CD4-positive, alpha-beta T cell treated with Interleukin-21 for 1 hour (primary cell): Measurements from ENCODE around the gene ANKRD42.
"Not testable (repeated sequence)": the region's sequence is repeated elsewhere in the genome, so short reads cannot be mapped to it uniquely, and the experiment has no call there.

Experiments used
- DNase-seq: peaks from one replicate; pipeline ENCODE4 v3.0.0-alpha.2; 2020

Gene ANKRD42

DNA sequence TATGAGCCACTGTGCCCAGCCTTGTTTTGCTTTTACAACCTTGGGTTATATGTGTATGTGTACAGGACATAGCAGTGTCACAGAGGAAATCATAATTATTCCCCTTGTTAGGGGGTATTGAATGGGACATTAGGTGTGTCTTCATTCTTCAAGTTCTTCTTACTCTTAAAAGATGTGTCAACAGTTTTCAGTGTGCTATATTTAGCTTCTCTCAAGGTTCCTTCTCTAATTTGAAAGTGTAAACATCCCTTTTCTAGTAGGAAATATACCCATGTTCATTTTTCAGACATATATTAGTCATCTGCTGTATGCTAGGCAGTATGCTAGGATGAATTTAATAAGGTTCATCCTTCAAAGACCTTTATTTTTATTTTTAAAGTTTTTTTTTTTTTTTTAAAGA lies 19.5 kb upstream of the ANKRD42 start:
- no peak for DNase-seq

DNA sequence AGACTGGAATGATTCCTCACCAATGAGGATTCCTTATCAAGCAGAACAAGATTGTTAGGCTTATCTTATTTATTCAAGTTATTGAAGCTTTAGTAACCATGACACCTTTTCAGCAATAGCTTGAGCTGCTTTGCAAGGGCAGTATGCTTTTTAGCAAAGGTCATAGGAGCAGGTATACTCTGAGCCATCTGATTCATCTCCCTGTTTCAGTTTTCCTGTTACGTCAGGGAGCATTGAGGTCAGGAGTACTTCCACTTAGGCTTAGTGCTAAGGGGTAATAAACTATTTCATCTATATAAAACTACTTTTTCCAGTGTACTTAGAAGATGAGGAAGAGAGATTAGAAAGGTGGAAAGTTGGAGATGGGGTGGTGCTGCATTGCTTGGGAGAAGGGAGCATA lies 17.7 kb upstream of the ANKRD42 start:
- DNase-seq = no peak

- no peak for DNase-seq
These were observed 11.7 kb upstream of the ANKRD42 start for GRCh38 chr11:83181815-83182214.

DNA sequence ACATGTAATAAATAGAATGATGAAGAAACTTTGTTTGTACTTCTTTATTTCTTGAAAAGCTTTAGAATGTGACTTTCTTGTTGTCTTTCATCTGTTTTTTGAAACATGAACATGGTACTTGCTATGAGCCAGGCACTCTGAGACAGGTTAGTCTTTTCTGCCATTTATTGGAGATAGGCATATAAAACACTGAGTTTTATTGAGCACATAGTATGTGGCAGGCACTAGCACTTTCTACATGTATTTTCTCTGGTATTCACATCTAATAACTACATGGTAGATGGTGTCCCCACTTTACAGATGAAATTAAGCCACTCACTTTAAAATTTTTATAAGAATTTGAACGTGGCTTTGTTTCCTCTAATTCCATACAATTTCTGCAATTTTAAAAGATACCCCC lies 7.7 kb upstream of the ANKRD42 start:
- no peak for DNase-seq

- DNase-seq = no peak
These were observed 6.0 kb upstream of the ANKRD42 start for GRCh38 chr11:83187465-83187864.

DNA sequence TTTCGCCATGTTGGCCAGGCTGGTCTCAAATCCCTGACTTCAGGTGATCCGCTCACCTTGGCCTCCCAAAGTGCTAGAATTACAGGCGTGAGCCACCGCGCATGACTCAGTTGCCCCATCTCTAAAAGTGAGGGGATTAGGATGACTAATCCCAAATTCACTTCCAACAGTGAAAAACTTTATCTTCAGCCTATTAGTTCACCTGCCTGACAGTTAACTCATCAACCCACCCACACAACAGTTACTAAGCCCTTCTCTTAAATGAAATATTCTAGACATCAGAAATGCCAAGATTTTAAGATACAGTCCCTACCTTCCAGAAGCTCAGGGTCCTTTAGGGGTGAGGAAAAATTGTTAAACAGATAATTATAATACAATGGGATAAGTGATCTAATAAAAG lies 2.0 kb upstream of the ANKRD42 start:
- no peak for DNase-seq

- no peak for DNase-seq
These were observed 1.5 kb upstream of the ANKRD42 start for GRCh38 chr11:83191986-83192385.

GRCh38 chr11:83192606-83193245 lies 786 bp upstream of the ANKRD42 start:
- no peak for DNase-seq

DNA sequence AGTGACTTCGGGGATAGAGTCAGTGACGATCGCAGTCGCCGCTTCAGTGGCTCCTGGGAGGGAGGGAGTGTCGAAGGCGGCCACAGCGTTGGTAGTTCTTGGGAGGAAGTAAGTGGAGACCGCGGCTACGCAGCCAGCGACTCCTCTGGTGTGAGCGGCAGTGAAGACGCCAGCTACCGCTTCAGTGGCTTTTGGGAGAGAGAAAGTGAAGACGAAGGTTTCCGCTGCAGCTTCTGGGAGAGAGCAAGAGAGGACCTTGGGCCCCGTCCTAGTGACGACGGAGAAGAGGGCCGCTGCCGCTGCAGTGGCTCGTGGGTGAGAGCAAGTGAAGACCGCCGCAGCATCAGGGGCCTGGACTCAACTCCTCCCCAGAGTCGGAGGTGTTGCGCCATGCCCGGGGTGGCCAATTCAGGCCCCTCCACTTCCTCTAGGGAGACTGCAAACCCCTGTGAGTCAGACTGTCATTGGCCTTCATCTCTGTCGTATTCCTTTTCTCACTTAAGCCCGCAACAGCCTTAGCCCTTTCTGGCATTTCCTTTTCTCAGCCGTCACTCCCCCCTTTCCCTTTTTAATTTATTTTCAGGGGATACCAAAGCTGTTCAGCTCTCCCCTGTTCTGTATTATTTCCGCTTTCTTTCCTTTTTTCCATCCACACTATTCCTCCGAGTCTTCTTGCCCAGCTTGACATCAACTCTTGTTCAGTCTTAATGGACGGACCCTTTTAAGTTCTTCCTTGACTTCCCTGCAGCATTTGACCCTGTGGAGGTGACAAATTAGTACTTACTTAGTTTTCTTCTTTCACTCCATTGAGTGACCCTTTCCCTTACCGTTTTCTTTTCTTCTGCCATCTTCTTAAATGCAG lies 1.0 kb downstream of the ANKRD42 start:
- DNase-seq = peak; percentile 75

- peak; percentile 26 for DNase-seq
These were observed 1.6 kb downstream of the ANKRD42 start for GRCh38 chr11:83195143-83195466.

DNA sequence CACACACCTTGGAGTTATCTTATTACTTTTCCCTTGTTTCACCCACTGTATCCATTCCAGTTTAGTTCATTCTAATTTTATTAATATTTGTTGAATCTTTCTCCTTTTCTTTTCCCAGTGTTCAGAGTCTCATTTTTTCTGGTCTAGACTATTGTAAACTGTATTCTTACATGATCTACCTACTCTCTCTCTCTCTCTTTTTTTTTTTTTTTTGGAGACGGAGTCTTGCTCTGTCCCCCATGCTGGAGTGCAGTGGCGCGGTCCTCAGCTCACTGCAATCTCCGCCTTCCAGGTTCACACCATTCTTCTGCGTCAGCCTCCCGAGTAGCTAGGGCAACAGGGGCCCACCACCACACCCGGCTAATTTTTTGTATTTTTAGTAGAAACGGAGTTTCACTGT lies 2.1 kb downstream of the ANKRD42 start:
- DNase-seq = no peak

DNA sequence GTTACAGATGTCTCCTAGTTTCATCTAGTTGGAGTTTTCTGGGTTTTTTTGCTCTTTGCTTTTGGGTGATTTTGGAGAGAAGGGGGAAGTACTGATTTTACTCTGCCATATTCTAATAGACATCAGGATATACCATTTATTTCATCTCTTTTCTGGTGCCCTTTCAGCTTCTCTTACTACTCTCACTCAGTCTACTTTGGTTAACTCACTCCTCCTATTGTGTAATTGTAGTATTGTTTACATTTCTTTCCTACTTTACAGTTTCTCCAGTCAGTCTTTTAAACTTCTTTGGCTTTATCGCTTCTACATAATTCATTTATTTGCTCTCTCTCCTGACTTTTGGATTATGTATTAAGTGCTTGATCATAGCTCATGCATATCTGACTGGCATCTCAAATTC lies 6.5 kb downstream of the ANKRD42 start:
- DNase-seq = no peak

GRCh38 chr11:83205608-83206185 lies 12.2 kb downstream of the ANKRD42 start:
- DNase-seq = no peak

- DNase-seq = no peak
These were observed 12.7 kb downstream of the ANKRD42 start for GRCh38 chr11:83206221-83206620.

GRCh38 chr11:83206771-83207382 lies 13.4 kb downstream of the ANKRD42 start:
- DNase-seq = not testable (repeated sequence)

GRCh38 chr11:83219095-83219494 lies 25.6 kb downstream of the ANKRD42 start:
- DNase-seq = no peak

DNA sequence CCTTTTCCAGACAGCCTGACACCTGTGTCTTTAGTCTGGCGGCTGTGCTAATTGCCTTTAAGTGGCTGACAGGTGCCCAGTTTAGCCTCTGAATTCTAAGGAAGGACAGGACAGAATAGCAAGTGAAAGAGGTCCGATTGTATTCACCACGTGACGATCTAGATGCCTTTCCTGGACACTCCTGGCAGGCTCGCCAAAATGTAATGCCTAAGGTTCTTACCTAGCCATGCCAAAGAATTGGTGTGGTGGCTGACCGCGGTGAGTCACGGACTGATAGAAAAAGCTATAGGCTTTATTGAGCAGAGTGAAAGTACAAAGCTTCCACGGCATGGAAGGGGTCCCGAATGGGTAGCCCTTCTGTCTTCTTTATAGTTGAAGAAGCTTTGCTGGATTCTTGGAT lies 26.7 kb downstream of the ANKRD42 start:
- DNase-seq = no peak

DNA sequence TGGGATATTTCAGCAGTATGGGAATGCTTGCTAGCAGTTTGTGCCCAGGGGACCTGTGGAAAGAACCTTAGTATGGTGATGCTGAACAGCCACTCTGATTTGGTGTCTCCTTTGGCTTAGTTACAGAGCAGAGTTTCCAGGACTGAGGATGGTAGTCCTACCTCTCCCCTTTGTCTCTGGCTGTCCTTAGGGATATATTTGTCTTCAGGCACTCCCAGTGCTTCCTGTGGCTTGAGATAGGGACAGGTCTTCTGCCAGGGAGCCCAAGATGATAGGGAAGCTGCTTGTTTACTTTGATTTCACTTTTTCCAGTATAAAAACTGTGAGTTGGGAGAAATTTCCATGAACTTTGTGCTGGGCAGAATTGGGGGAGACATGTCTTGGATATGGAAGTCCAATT lies 28.2 kb downstream of the ANKRD42 start:
- DNase-seq = no peak

DNA sequence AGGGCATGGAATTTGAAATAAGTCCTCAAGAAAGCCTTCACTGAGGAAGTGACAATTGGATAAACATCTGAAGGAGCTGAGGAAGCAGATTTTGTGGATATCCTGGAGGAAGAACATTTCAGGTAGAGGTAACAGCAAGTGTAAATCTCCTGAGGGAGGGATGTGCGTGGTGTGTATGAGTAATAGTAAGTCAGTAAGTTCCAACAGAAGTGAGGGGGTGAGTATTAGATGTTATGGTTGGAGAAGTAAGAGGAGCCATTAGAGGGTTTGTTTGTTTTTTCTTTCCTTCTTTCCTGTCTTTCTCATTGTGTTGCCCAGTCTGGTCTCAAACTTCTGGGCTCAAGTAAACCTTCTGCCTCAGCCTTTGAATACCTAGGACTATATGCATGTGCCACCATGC lies 29.0 kb downstream of the ANKRD42 start:
- no peak for DNase-seq

GRCh38 chr11:83223457-83223856 lies 29.9 kb downstream of the ANKRD42 start:
- DNase-seq = no peak

- no peak for DNase-seq
These were observed 42.3 kb downstream of the ANKRD42 start for GRCh38 chr11:83235825-83236224.

DNA sequence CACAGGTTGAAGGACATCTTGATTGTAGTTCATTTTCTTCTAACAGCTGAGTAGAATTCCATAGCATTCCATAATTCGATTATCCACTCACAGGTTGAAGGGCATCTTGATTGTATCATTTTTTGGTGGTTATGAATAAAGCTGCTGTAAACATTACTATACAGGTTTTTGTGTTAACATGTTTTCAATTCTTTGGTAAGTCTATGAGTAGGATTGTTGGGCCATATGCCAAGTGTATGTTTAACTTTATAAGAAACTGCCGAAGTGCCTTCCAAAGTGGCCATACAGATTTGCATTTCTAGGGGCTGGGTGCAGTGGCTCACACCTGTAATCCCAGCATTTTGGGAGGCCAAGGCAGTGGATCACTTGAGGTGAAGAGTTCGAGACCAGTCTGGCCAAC lies 44.6 kb downstream of the ANKRD42 start:
- DNase-seq = no peak

- peak; percentile 4 for DNase-seq
These were observed 47.9 kb downstream of the ANKRD42 start for GRCh38 chr11:83241291-83241946.
